Esophagus squamous epithelium (tissue), 5 donors: ENCODE measurements around the gene PTCD3. TPM values are rescaled to one million over a fixed set of nuclear protein-coding genes. Genes with fewer than 3 reads are reported as not detected.

Experiments used
- DNase-seq: peaks from one replicate; lab custom pipeline; 2025; lab: John Stamatoyannopoulos, UW
- H3K27ac ChIP-seq, 4 donors: fragments of 200-600 bp; sonication (generic); one replicate each; pipeline ENCODE4 v1.5.1; 2016 to 2019; ENCODE audit warnings: mild to moderate bottlenecking in 1 of 4
- H3K27me3 ChIP-seq, 4 donors: fragments of 200-600 bp; sonication (generic); 1 replicate in 3 of 4; 2 replicates in 1 of 4; pipeline versions ENCODE4 v1.5.1 to v1.6.0; 2017 to 2021; ENCODE audit warnings: antibody characterized with exemption in 1 of 4
- H3K36me3 ChIP-seq, 3 donors: fragments of 200-600 bp; sonication (generic); one replicate each; pipeline ENCODE4 v1.5.1; 2016 to 2019
- H3K4me1 ChIP-seq, 3 donors: fragments of 200-600 bp; sonication (generic); one replicate each; pipeline ENCODE4 v1.5.1; 2017 to 2019
- H3K4me3 ChIP-seq, 4 donors: fragments of 200-600 bp; sonication (generic); 1 replicate in 3 of 4; 2 replicates in 1 of 4; pipeline ENCODE4 v1.5.1; 2016 to 2019; ENCODE audit warnings: mild to moderate bottlenecking in 2 of 4, moderate library complexity in 1 of 4
- H3K9me3 ChIP-seq, 3 donors: fragments of 200-600 bp; sonication (generic); one replicate each; pipeline ENCODE4 v1.5.1; 2016 to 2019
- CTCF ChIP-seq, 6 experiments: fragments of 450-650 bp in 4 of 6; fragments of 200-600 bp in 2 of 6; sonication (generic) in 2 of 6; IDR thresholded peaks; one replicate each; pipeline ENCODE4 v1.5.1; 2016 to 2019; ENCODE audit warnings: antibody characterized with exemption in 6 of 6, mild to moderate bottlenecking in 4 of 6, moderate library complexity in 4 of 6
- POLR2A ChIP-seq, 4 donors: fragments of 450-650 bp; IDR thresholded peaks; one replicate each; pipeline ENCODE4 v1.6.1; 2017; ENCODE audit warnings: antibody characterized with exemption in 4 of 4, mild to moderate bottlenecking in 4 of 4, moderate library complexity in 3 of 4
- WGBS, 2 donors: methylation state at CpG; one replicate each; pipeline ENCODE4 v1.1.5; 2018; 5-methylcytosine and 5-hydroxymethylcytosine counted together
- intact Hi-C: fragments of 100-400 bp; cut with DNase I; formaldehyde crosslinking; loops from one replicate; pipeline ENCODE4 v1.15.0; 2022
- total RNA-seq, 4 donors: library from RNA; depleted of rRNA; stranded (reverse); fragments of >200 nt; gene quantifications; one replicate each; pipeline ENCODE4 v1.1.0, GENCODE V29; 2016
- donor health status: DM: yes; HTN: yes; CAD: no.

Gene PTCD3
- total RNA-seq, 4 donors from 2014 or later = 16.7 to 63.9 (median 53.1) TPM

- H3K27ac ChIP-seq = no peak overlapping the region
- H3K36me3 ChIP-seq = peaks cover 0 to 92% (median 0%) of the 10 kb centered on the region in 3 donors
- no peak for DNase-seq
- H3K4me1 ChIP-seq = no peaks in the 10 kb centered on the region
- intact Hi-C loops = no loop called here
- TF ChIP-seq POLR2A (IDR thresholded peaks at IDR 0.05) (no peak), CTCF (IDR thresholded peaks at IDR 0.05) (no peak)
- 39 to 91% methylated on average over 1 of the region's 2 CpGs for WGBS, 2 donors
- H3K4me3 ChIP-seq = no peak overlapping the region
- H3K27me3 ChIP-seq = no peaks in the 10 kb centered on the region
- H3K9me3 ChIP-seq = no peaks in the 10 kb centered on the region
Observed at GRCh38 chr2:86172610-86173009, 66.6 kb downstream of the PTCD3 start.

GRCh38 chr2:86174445-86174844 lies 68.4 kb downstream of the PTCD3 start:
- H3K27me3 ChIP-seq = no peaks in the 10 kb centered on the region
- intact Hi-C loops = no loop called here
- peaks cover 0 to 92% (median 9%) of the 10 kb centered on the region in 3 donors for H3K36me3 ChIP-seq
- no peaks in the 10 kb centered on the region for H3K9me3 ChIP-seq
- no peak overlapping the region for H3K27ac ChIP-seq
- no peaks in the 10 kb centered on the region for H3K4me1 ChIP-seq
- no peak overlapping the region for H3K4me3 ChIP-seq
- 73 to 78% methylated on average over 2 of the region's 2 CpGs for WGBS, 2 donors
- TF ChIP-seq CTCF (IDR thresholded peaks at IDR 0.05) (no peak), POLR2A (IDR thresholded peaks at IDR 0.05) (no peak)
- no peak for DNase-seq

GRCh38 chr2:86175828-86176227 lies 69.8 kb downstream of the PTCD3 start:
- TF ChIP-seq CTCF (IDR thresholded peaks at IDR 0.05) = no peak
- TF ChIP-seq POLR2A (IDR thresholded peaks at IDR 0.05) = no peak
- no peaks in the 10 kb centered on the region for H3K4me1 ChIP-seq
- no peak for DNase-seq
- no peak overlapping the region for H3K4me3 ChIP-seq
- H3K9me3 ChIP-seq = no peaks in the 10 kb centered on the region
- H3K27me3 ChIP-seq = no peaks in the 10 kb centered on the region
- H3K36me3 ChIP-seq = peaks cover 0 to 92% (median 9%) of the 10 kb centered on the region in 3 donors
- WGBS, 2 donors = 83 to 88% methylated on average over 1 of the region's 1 CpG
- no peak overlapping the region for H3K27ac ChIP-seq
- intact Hi-C loops = no loop called here

GRCh38 chr2:86176597-86176996 lies 70.6 kb downstream of the PTCD3 start:
- no peak overlapping the region for H3K27ac ChIP-seq
- intact Hi-C loops = no loop called here
- peaks cover 0 to 89% (median 9%) of the 10 kb centered on the region in 3 donors for H3K36me3 ChIP-seq

More at GRCh38 chr2:86176597-86176996, 70.6 kb downstream of the PTCD3 start:
- Histone ChIP-seq H3K27me3 (no peaks in the 10 kb centered on the region), H3K4me3 (no peak overlapping the region), H3K4me1 (no peaks in the 10 kb centered on the region), H3K9me3 (no peaks in the 10 kb centered on the region)
- TF ChIP-seq CTCF (IDR thresholded peaks at IDR 0.05) (no peak), POLR2A (IDR thresholded peaks at IDR 0.05) (no peak)
- no peak for DNase-seq
